GM21619 (cell line): ENCODE results near the gene SNRPF.
A peak's percentile ranks its signal among the peaks of the same experiment; 100 is the strongest.
"Not testable (repeated sequence)": the region's sequence is repeated elsewhere in the genome, so short reads cannot be mapped to it uniquely, and the experiment has no call there.

ENCODE experiments used
- ATAC-seq: cut with Tn5 transposase; IDR thresholded peaks from one replicate; pipeline ENCODE4 v1.9.1; 2021; ENCODE audit not compliant: unreplicated experiment

The SNRPF gene

GRCh38 chr12:95858451-95859343 lies at the start of gene SNRPF:
Gene SNRPF, plus strand, starts transcription at chr12:95858952. Its CDS starts 122 bp downstream, at chr12:95859074.
- ATAC-seq: peak; percentile 100

DNA sequence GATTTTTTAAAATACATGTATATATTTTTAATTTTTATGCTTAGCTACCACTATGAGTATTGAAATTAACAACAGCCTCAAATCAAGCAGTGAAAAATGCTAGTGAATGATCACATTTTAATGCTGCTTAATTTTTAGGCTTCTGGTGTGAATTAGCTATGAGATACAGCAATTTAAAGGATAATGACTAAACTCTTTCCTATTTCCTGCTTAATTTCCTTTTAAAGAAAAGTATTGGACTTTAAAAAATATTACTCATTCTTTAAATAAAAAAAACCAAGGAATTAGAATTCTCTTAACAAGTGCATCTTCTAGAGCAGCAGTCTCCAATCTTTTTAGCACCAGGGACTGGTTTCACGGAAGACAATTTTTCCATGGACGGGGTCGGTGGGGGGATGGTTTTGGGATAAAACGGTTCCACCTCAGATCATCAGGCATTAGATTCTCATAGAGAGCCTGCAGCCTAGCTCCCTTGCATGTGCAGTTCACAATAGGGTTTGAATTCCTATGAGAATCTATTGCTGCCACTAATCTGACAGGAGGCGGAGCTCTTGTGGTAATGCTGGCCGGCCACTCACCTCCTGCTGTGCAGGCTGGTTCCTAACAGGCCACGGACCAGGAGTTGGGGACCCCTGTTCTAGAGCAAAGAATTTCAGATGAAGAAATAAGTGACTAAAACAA lies 49.6 kb upstream of the SNRPF start:
- no peak for ATAC-seq

GRCh38 chr12:95810411-95810810 lies 48.3 kb upstream of the SNRPF start:
- no peak for ATAC-seq

DNA sequence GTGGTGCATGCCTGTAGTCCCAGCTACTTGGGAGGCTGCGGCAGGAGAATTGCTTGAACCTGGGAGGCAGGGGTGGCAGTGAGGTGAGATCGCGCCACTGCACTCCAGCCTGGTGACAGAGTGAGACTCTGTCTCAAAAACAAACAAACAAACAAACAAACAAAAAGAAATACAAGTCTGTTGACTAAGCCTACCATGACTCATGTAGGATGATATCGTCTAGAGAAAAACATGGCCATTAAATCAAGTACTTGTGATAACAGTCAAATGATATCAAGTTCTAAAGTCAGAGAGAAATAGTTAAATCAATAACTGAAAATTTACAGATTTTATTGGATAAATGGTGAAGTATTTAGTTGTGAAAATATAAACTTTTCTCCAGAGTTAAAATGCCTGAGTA lies 46.6 kb upstream of the SNRPF start:
- ATAC-seq: not testable (repeated sequence)

DNA sequence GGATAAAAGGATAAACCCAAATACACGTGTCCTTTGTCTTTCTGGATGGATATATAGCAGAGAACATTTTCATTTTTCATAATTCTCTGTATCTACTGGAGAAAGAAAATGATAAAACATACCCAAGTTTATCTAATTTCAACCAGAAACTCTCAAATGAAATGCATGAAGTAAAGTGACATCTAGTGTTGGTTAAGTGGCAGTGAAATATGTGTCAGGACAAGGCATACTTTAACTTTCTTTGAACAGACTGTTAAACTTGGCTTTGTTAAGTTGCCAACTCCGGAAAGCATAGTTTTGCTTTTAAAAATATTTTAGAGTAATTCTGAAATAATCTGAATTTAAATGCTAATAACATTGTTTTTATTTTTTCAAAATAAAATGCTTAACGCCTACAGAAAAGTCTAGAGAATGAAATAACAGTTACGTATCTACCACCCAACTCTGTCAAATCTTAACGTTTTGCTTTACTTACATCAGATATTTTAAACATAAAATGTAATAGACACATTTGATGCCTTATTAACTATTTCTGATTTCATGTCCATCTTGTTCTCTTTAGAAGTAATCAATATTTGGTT lies 43.0 kb upstream of the SNRPF start:
- ATAC-seq: no peak

- ATAC-seq: no peak
These were observed 38.6 kb upstream of the SNRPF start for GRCh38 chr12:95820096-95820703.

DNA sequence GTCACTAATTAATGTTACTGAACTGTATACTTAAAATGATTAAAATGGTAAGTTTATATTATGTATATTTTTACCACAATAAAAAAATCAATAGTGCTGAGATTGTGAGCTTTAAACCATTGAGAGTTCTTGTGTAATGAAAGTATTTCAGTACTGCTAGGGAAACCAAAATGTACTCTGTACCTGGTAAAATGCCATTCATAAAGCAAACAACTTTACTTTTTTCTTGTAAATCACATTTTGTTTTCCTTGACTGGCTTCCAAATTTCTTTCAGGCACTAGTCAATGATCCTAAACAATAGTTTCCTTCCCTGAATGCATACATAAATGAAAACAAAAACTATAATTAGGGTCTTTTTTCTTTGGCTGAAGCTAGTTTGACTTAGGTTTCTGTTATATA lies 29.4 kb upstream of the SNRPF start:
- no peak for ATAC-seq

- ATAC-seq: no peak
These were observed 28.2 kb upstream of the SNRPF start for GRCh38 chr12:95830335-95831089.

DNA sequence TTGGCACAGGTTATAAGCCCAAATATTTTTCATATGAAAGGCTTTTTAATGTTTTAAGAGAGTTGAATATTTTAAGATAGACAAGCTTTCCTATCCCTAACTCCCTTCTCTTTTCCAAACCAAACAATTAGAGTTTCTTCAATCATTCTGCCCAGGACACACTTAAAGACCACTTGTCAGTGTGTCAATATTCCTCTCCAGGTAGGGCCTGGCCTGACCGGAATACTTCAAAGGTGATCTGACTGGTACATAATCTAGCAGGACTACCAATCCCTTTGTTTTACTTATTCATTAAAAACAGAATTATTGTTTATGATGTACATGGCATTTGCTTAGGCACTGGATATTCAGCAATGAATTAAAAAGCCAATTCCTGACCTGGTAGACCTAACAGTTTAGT lies 24.2 kb upstream of the SNRPF start:
- no peak for ATAC-seq

- ATAC-seq: no peak
These were observed 22.6 kb upstream of the SNRPF start for GRCh38 chr12:95836185-95836609.

DNA sequence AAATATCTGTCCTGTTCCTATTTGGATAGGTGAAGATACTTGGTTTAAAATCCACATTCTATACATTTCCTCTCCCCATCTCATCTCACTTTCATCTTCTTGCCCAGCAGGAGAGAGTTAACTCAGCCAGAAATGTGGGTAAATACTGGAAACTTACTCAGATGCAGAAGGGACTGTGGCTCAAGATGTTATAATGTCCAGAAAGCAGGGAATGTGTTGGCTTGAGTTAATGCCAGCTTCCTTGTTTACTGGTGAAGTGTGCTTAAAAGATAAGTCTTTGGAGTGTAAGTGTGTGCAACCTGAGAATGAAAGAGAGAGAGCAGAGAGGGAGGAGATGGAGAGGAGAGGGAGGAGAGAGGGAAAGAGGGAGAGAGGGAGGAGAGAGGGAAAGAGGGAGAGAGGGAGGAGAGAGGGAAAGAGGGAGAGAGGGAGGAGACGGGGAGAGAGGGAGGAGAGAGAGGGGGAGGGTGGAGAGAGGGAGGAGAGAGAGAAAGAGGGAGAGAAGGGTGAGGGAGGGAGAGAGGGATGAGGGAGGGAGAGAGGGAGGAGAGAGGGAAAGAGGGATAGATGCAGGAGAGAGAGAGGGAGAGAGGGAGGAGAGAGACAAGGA lies 22.0 kb upstream of the SNRPF start:
- no peak for ATAC-seq

- no peak for ATAC-seq
These were observed 21.3 kb upstream of the SNRPF start for GRCh38 chr12:95837240-95838038.

- no peak for ATAC-seq
These were observed 20.6 kb upstream of the SNRPF start for GRCh38 chr12:95838125-95838524.

- not testable (repeated sequence) for ATAC-seq
These were observed 16.3 kb upstream of the SNRPF start for GRCh38 chr12:95842426-95842825.

DNA sequence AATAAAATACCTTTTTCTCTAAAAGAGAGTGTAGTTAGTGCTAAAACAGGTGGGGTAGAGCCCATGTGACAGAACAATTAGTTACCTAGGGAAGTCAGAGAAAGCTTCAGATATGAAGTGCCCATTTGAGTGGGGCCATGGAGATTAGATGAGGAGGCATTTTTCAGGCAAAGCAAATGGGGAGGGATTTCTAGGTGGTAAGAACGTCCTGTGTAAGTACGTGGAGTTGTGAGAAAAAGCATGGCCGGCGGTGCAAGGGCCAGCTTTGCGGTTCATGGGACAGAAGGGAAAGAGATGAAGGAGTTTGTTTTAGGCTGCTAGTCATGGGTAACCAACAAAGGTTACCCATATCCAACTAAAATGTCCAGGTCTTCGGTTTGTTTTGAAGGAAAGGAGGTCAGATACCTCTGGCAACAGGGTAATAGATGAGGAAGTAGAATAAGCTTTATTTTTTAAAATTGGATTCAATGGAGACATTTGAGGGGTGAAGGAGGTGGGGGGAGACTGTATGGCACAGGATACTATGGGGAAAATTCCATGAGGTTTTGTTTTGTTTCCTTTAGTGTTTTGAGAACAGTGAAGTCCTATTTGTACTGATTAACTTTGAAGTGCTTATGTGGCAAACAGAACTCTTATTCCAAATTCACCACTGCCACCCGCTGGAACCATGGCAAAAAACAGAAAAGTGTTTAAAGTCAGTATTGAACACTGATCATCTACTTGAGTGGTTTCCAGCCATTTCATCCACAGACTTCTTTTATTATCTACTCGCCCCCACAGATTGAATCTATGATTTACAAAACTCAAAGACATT lies 10.0 kb upstream of the SNRPF start:
- ATAC-seq: no peak

- ATAC-seq: no peak
These were observed 7.1 kb upstream of the SNRPF start for GRCh38 chr12:95851606-95852005.

DNA sequence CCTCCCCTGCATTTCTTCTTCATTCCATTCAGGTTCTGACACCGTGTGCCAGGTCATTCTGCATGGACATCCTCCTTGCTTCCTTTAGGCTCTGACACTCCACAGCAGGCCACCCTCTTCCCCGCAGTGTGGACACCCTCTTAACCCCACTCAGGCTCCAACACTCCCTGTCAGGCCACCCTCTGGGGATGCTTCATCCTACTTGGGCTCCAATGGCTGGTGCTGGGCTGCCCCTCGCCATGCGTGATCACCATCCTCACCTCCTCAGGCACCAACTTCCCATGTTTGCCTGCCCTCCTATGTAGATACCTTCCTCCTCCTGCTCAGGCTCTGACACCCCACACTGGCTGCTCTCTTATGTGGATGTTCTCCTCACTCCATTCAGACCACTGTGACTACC lies 6.6 kb upstream of the SNRPF start:
- ATAC-seq: no peak

DNA sequence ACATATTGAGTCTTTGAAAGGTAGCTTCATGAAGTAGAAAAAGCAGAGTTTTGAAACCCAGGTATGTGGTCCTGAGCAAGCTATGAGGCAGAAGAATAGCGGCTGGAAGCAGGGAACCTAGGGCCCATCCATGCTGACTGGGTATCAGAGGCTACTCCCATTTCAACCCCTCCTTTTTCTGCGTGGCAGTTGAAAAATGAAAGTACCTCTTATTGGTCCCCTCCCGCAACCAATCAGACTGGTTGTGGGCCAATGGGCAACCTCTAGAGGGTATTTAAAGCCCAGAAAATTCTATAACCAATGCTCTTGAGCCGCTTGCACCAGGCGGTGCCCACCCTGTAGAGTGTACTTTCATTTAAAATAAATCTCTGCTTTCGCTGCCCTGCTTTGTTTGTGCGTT lies 1.6 kb upstream of the SNRPF start:
- ATAC-seq: no peak

DNA sequence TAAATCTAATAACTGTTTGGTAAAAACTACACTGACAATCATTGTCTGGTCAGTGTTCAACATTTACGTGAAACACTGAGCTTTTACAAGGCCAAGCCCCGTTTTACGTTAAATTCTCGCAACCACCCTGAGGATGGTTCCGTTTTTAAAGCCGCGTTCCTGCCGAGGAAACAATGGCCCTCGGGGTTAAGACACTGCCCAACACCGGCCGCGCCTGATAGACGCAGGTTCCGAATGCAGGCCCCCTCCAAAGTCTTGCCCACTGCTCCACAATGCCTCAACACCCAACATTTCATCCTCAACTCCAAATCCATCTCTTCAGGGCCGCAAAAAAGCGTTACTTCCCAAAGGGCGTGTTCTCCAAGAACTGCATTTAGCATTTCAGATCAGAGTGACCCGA lies 953 bp upstream of the SNRPF start:
- ATAC-seq: no peak
